ENCODE results near the gene TLE6.
"Not testable (repeated sequence)": the region's sequence is repeated elsewhere in the genome, so short reads cannot be mapped to it uniquely, and the experiment has no call there.

Gene TLE6

GRCh38 chr19:2977001-2977745 lies at the start of gene TLE6:
TSS of gene TLE6 (plus strand) at chr19:2977564. CDS start at chr19:2978234, 670 bp downstream.
- DNase-seq, result peak; percentile 98

GRCh38 chr19:2933490-2933910 lies 43.9 kb upstream of the TLE6 start:
- DNase-seq, result no peak

DNA sequence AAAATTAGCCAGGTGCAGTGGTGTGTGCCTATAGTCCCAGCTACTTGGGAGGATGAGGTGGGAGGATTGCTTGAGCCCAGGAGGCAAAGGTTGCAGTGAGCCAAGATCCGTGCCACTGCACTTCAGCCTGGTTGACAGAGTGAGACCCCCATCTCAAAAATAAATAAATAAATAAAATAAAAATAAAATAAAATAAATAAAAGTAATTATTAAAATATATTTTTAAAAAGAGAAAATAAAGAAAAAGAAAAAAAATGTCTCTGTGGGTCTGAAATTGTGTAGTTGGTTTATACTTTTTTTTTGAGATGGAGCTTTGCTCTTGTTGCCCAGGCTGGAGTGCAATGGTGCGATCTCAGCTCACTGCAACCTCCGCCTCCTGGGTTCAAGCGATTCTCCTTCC lies 41.5 kb upstream of the TLE6 start:
- not testable (repeated sequence) for DNase-seq

- DNase-seq, result no peak
Measured at GRCh38 chr19:2942928-2943640, 34.3 kb upstream of the TLE6 start.

GRCh38 chr19:2944403-2944774 lies 33.0 kb upstream of the TLE6 start:
- no peak for DNase-seq

- peak; percentile 99 for DNase-seq
Measured at GRCh38 chr19:2944775-2945574, 32.4 kb upstream of the TLE6 start, which contains the start of gene ZNF77. TSS of gene ZNF77 (minus strand) at chr19:2944971. CDS start at chr19:2944840, 131 bp downstream.

DNA sequence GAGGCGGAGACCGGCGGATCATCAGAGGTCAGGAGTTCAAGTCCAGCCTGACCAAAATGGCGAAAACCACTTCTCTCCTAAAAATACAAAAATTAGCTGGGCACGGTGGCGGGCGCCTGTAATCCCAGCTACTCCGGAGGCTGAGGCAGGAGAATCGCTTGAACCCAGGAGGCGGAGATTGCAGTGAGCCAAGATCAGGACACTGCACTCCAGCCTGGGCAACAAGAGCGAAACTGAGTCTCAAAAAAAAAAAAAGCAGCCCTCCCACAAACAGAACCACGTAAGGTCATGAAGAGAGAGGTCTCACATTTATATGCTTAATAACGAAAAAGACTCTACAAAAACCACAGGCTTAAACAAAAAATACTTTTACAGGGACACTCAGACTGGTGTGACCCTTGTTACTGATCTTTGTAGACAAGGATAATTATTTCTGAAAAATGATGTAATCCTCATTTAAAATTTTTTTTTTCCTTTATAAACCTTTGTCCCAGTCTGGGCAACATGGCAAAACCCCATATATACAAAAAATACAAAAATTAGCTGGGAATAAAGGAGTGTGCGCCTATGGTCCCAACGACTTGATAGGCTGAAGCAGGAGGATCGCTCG lies 31.7 kb upstream of the TLE6 start:
- DNase-seq, result no peak

DNA sequence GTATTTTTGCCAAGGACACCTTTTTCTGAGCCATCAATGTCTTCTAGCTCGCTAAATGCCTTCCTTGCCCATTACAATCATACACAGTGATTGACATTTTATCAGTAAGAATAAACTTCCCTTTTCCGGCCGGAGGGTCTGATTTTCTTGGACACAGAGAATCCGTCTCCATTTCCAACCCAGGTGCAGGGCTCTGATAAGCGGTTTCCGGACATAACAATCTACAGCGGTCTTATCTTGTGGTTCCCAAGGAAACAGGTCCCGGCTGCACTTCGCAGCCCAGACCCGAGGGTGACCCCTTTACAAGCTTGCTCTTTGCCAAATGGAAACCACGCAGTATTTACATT lies 27.5 kb upstream of the TLE6 start:
- DNase-seq, result no peak

GRCh38 chr19:2950286-2951124 lies 26.9 kb upstream of the TLE6 start:
- peak; percentile 98 for DNase-seq

GRCh38 chr19:2952953-2953481 lies 24.3 kb upstream of the TLE6 start:
- no peak for DNase-seq

DNA sequence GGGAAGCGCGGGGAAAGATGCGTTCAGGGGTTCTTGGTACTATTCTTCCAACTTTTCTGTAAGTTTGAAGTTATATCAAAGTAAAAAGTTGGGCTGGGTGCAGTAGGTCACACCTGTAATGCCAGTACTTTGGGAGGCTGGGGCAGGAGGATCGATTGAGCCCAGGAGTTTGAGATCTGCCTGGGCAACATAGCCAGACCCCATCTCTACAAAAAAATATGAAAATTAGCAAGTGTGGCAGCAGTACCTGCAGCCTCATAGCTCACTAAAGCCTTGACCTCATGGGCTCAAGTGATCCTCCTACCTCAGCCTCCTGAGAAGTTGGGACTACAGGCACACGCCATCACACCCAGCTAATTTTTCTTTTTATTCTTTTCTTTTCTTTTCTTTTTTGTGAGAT lies 20.2 kb upstream of the TLE6 start:
- no peak for DNase-seq

GRCh38 chr19:2960120-2960519 lies 17.2 kb upstream of the TLE6 start:
- DNase-seq, result no peak

- peak; percentile 84 for DNase-seq
Measured at GRCh38 chr19:2962018-2962670, 15.2 kb upstream of the TLE6 start.

GRCh38 chr19:2963122-2963521 lies 14.2 kb upstream of the TLE6 start:
- no peak for DNase-seq

- not testable (repeated sequence) for DNase-seq
Measured at GRCh38 chr19:2963631-2964030, 13.7 kb upstream of the TLE6 start.

GRCh38 chr19:2964874-2965273 lies 12.5 kb upstream of the TLE6 start:
- no peak for DNase-seq

GRCh38 chr19:2967972-2968371 lies 9.4 kb upstream of the TLE6 start:
- no peak for DNase-seq

- DNase-seq, result peak; percentile 96
Measured at GRCh38 chr19:2969104-2969504, 8.3 kb upstream of the TLE6 start.

DNA sequence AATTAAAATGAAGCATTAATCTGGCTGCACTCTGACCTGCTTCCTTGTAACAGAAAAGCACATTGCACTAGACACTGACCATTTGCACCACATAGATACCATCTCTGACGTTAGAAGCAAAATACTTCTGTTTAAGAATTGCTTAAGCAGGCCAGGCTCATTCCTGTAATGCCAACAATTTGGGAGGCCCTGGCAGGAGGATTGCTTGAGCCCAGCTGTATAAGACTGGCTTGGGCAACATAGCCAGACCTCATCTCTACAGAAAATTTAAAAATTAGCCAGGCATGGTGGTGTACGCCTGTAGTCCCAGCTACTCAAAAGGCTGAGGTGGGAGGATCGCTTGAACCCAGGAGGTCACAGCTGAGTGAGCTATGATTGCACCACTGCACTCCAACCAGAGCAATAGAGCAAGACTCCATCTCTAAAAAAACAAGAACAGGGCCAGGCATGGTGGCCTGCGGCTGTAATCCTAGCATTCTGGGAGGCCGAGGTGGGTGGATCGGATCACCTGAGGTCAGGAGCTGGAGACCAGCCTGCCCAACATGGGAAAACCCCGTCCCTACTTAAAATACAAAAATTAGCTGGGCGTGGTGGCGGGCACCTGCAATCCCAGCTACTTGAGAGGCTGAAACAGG lies 7.0 kb upstream of the TLE6 start:
- no peak for DNase-seq

- DNase-seq, result no peak
Measured at GRCh38 chr19:2973229-2973628, 4.1 kb upstream of the TLE6 start.

Data from COR-L47 (cell line).